Right lobe of liver (tissue), 4 donors: ENCODE data around the gene KCNT1.

Source experiments
- CTCF ChIP-seq, 4 donors: fragments of 200-600 bp in 3 of 4; fragments of 450-650 bp in 1 of 4; IDR thresholded peaks; one replicate each; pipeline versions ENCODE4 v1.5.1 to v1.8.0; 2016 to 2022; ENCODE audit warnings: antibody characterized with exemption in 4 of 4, mild to moderate bottlenecking in 2 of 4
- POLR2A ChIP-seq: fragments of 450-650 bp; IDR thresholded peaks from one replicate; pipeline ENCODE4 v1.6.1; 2017; ENCODE audit warnings: antibody characterized with exemption, mild to moderate bottlenecking
- donor health status: DM: no; HTN: no; CAD: no.
- donor health status: DM: no; HTN: no; CAD: no.
- donor health status: DM: no; HTN: yes; CAD: no.

GRCh38 chr9:135798263-135798585 lies 96.2 kb downstream of the KCNT1 start:
- TF ChIP-seq CTCF (IDR thresholded peaks at IDR 0.05): no peak
- TF ChIP-seq POLR2A: no peak
